SHP77 treated with DMSO at 0.1 percent for 48 hours (cell line): Measurements from ENCODE around the gene USP54.

ENCODE experiments used
- DNase-seq: peaks from one replicate; lab custom pipeline; 2025; lab: John Stamatoyannopoulos, UW

The USP54 gene

GRCh38 chr10:73467206-73467605 is 123.9 kb downstream of the USP54 start:
- DNase-seq = no peak

GRCh38 chr10:73465978-73466726 is 125.0 kb downstream of the USP54 start:
- no peak for DNase-seq

GRCh38 chr10:73460897-73461296 is 130.2 kb downstream of the USP54 start:
- DNase-seq = no peak

- DNase-seq = no peak
Measured at GRCh38 chr10:73459683-73460314, 131.3 kb downstream of the USP54 start.

GRCh38 chr10:73456187-73456890 is 134.8 kb downstream of the USP54 start:
- no peak for DNase-seq

- no peak for DNase-seq
Measured at GRCh38 chr10:73449113-73449512, 142.0 kb downstream of the USP54 start.

- no peak for DNase-seq
Measured at GRCh38 chr10:73448384-73448783, 142.8 kb downstream of the USP54 start.
